H4 (cell line): ENCODE data around the gene PAX2. TPM values are rescaled to one million over a fixed set of nuclear protein-coding genes. Genes with fewer than 3 reads are reported as not detected.

Experiments used
- DNase-seq: peaks from one replicate; pipeline ENCODE4 v3.0.0-alpha.2; 2015; ENCODE audit warnings: low spot score
- total RNA-seq: library from RNA; depleted of rRNA; stranded (reverse); fragments of >200 nt; shearing (Covaris generic); gene quantifications from 2 replicates; pipeline ENCODE4 v1.2.3, GENCODE V29; 2014

The PAX2 gene
- total RNA-seq, 1 experiment from 2014 or later: not detected

DNA sequence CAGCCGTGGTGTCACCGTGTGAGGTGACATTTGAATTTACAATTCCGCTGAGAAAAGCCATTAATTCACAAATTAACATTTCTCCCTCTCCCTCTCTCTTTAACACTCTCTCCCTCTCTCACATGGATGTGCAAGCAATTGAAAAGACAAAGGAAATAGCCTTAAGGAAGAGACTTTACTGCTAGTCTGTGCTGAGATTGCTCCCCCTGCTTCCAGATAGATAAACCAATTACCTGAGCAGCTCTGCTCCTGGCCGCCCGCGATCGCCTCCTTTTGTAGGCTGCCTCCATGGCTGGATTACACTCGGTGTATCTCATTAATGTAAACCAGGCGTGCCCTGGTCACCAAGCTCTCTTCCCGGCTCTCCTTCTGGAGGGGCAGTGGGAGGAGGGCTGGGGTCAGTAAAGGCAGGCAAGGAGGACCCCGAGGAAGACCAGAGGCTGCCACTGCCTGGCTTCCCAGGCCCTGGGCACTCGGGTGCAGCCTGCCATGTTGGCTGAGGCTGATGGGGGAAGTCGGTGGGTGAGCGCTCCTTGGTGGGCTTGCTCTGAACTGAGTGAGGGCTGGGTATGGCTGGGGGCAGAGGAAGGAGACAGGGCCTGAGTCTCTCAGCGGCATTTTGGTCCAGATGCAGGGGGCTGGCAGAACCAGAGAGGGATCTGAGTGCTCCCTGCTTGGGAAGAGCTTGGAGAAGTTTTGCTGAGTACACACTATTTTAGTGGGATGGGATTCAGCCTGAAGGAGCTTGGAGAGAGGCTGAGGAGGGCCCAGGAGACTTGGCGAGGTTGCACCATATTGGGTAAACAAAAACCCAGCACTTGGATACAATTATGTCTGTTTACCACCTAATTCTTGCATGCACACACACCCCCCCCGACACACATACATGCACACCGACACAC lies 42.9 kb downstream of the PAX2 start:
- no peak for DNase-seq

- no peak for DNase-seq
These were observed 45.4 kb downstream of the PAX2 start for GRCh38 chr10:100790761-100791208.

- no peak for DNase-seq
These were observed 46.1 kb downstream of the PAX2 start for GRCh38 chr10:100791369-100792058.

DNA sequence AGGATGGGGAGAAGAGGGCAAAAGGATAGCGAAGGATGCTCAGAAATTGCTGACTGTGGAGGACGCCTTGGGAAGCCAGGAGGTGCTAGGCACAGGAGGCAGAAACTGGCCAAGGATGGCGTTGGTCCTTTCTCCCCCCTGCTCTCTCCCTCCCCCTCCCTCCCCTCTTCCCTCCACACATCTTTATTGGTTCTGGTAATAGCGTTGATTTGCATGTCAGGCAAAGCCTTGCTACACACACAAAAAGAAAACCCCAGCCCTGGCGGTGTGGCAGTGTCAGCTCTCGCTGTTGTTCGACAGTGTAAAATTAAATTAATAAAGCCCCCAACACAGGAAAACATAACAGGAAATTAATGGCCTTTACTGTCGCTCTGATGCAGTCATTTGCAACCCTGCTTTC lies 47.2 kb downstream of the PAX2 start:
- DNase-seq: no peak

- no peak for DNase-seq
These were observed 47.7 kb downstream of the PAX2 start for GRCh38 chr10:100793055-100793454.

DNA sequence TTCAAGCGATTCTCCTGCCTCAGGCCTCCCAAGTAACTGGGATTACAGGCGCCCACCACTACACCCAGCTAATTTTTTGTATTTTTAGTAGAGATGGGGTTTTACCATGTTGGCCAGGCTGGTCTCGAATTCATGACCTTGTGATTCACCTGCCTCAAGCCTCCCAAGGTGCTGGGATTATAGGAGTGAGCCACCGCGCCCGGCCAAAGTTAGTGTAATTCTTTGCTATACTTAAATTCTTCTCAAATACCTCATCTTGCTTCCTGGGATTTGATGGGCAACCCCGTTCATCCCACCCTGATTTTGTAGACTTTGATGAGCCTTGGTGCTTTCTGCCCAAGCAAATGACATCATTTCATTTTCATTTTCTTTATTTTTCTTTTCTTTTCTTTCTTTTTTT lies 54.5 kb downstream of the PAX2 start:
- no peak for DNase-seq

DNA sequence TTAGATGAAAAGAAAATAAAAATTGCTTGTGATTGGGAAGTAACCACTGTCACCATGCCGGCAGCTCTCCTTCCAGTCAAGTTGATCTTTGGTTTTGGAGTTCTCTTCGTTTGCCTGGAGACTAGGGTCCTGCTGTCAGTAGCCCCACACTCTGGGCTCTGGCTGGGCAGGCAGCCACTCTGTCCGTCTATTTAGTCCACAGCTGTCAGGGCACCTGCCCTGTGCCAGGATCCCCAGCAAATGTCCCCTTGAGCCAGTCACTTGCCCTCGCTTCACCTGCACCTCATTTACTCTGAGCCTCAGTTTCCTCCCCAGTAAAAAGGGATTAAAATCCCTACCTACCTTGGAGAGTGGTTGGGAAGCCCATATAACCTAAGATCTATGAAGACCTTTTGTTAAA lies 55.5 kb downstream of the PAX2 start:
- no peak for DNase-seq

- no peak for DNase-seq
These were observed 56.8 kb downstream of the PAX2 start for GRCh38 chr10:100802196-100802595.

DNA sequence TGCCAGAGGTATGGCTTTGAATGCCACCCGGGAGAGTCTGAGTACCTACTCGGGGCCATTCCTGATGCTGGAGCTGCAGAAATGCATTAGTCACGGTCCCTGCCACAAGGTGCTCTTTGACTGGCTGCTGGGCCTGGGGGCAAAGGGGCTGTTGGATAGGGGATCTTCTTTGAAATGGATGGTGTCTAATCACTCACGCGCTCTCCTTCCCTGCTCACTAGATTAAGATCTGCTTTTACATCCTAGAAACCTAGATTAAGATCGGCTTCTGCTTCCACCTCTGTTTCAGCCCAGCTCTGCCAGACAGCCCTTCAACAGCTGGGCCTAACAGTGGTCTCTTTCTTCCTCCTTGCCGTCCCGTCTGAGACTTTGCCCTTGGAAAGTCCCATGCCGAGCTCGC lies 57.2 kb downstream of the PAX2 start:
- DNase-seq: no peak

GRCh38 chr10:100803492-100803891 lies 58.1 kb downstream of the PAX2 start:
- no peak for DNase-seq

DNA sequence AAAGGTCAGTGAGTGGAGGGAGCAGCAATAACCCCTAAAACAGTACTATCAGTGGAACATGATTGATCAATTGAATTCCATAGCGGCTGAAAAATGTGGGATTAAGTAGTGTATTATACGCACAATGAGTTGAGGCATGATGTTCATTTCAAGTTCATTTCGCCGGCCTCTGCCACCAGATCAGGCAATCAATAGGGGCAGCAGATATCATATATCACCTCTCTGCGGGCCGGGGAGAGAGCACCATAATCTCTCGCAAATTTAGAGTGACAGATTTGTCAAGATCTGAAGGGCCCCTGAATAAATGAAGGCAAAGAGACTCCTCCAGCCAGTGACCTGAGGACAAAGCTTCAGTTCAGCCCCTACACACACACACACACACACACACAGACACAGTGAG lies 58.5 kb downstream of the PAX2 start:
- DNase-seq: no peak

DNA sequence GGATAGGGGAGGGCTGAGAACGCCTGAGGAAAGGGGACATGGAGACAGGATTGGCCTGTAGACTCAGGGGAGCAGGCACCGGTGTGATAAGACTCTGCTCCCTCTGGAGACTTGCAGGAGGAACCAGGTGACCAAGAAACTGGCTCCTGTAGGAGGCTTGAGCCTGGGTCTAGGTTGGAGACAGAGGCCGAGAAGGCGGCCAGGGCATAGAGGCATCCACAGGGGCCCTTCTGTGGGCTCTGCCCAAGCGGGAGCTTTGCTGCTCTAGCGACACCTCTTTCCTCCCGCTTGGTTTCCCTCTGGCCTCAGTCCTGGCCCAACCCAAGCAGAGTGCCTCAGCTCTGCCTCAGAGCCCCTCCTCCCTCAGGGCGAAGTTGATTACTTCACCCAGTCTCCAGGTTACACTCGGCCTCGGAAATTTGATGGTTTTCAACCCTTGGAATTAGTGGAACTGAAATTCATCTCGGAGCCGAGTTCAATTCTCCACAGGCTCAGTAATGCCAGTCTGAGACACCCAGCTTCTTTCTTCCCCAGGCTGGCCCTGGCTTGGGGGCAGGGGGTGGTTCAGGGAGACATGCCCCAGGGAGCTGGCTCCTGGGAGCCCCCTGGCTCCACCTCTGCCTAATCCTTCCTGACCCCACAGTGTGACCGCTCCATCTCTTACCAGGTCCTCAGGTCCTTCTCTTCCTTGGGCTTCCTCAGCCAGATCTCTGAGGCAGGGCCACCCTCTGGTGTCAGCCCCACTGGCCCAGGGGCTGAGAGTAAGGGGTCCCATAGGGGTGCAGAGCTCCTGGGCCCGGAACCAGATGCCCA lies 60.4 kb downstream of the PAX2 start:
- no peak for DNase-seq

DNA sequence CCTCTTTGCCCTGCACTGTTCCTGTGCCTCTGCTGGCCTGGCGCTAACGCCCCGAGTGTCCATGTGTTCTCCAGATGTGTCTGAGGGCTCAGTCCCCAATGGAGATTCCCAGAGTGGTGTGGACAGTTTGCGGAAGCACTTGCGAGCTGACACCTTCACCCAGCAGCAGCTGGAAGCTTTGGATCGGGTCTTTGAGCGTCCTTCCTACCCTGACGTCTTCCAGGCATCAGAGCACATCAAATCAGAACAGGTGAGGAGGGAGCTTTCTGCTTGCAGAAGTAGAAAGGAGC lies 60.9 kb downstream of the PAX2 start:
- DNase-seq: no peak

- no peak for DNase-seq
These were observed 62.0 kb downstream of the PAX2 start for GRCh38 chr10:100807241-100807951.

DNA sequence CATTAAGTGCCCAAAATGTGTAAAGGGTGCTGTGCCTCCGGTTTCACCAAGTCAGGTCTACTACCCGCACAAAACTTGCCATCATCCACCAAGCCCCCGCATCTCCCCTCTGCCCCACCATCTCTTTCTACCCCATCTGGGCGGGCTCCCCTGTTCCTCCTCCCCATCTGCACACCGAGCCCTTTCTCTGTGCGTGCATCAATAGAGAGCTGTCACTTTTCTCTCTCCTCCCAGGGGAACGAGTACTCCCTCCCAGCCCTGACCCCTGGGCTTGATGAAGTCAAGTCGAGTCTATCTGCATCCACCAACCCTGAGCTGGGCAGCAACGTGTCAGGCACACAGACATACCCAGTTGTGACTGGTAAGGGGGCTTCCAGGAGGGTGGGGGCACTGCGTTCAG lies 63.5 kb downstream of the PAX2 start:
- no peak for DNase-seq

- DNase-seq: no peak
These were observed 64.9 kb downstream of the PAX2 start for GRCh38 chr10:100810091-100810834.

DNA sequence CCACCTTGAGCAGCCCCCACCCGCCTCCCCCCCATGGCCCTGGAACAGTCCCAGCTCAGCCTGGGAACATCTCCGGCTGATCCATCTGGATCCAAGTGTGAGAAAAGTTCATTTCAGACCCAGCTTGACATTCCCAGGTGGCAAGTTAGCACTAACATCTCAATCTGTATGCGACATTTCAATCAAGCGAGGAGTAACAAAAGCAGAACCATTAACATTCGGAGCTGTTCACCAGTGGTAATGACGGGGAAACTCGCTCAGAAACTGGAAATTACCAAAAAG lies 65.4 kb downstream of the PAX2 start:
- no peak for DNase-seq

DNA sequence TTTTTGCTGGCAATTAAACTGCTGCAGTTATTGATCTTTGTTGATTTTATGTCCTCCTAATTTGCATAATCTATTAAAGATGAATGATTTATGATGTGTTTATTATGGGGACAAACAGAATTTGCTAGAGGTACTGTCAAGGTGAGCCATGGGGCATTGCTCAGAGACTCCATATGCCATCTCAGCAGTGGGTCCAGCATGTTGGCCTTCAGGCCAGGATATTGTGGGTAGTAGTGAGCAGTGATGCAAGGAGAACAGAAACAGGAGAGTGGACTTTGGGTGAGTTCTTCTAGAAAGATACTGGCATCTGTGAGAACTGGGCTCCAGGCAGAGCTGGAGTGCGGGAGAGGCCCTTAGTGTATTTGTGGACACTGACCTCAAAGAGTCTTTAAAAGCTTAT lies 65.9 kb downstream of the PAX2 start:
- DNase-seq: no peak

DNA sequence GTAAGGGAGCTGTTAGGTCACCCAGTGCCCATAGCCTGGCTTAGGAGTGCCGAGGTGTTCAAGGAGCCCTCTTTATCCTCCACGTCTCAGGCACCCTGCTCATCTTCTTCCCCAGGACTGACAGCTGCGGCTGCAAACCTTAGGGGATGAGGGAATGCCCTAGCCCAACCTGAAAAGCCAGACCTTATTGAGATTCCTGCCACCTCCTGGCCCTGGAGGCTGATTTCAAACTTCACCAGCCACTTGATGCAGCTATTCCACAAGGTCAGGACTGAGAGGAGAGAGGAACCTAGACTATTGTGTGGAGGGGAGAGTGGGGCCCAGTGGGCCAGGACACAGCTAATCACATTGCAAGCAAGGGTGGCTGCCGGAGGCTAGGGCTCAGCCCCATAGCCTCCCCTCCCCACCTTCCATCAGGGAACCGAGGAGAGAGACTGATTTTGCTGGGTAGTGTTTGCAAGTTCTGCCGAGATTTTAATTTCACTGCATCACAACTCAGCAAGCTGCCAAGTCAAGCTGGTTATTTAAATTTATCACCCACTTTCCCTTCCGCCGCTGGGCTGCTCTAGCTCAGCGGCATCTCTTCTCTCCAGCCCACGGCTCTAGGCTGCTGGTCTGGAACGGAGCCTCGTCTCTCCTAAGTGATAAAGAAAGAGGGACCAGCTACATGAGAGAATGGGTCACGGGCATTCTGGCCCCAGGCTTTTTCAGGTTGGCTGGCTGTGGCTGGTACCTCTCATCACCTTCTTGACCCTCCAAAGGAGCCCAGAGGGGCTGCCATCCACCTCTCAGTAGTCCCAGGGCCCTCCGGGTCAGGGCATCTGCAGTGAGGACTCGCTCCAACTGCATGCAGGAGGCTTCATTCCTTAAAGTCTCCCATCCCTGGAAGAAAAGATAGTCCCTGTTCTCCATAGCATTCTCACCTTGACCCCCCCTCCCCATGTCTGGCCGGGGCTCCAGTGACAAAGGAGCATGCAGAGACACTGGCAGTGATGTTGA lies 66.7 kb downstream of the PAX2 start:
- no peak for DNase-seq

DNA sequence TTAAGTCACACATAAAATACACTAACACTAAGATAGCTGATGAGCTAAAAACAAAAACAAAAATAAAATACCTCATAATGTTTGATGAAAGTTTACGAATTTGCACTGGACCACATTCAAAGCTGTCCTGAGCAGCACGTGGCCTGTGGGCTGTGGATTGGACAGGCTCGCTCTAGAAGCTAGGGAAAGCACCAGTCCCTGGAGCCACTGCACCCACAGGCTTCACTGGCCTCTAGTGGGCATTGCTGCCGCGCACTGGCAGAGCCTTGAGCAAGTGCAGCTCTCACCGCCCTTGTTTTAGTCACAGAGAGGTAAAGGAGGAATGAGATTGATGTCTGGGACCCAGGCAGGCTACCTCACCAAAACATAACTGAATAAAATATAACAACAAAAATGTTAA lies 67.6 kb downstream of the PAX2 start:
- no peak for DNase-seq
